Lung (tissue), 12 donors: ENCODE measurements around the gene KIF26A. TPM values are rescaled to one million over a fixed set of nuclear protein-coding genes. Genes with fewer than 3 reads are reported as not detected.

Experiments used
- ATAC-seq: fragments of 200-7000 bp; cut with Tn5 transposase; one replicate; pipeline ENCODE4 v1.9.1; 2020; ENCODE audit warnings: moderate number of reproducible peaks; ENCODE audit not compliant: insufficient read depth, low FRiP score
- DNase-seq, 3 donors: peaks; one replicate each; pipeline ENCODE4 v3.0.0-alpha.2; 2013 to 2017
- H3K27ac ChIP-seq, 2 donors: one replicate each; pipeline ENCODE4 v1.5.1; 2013; ENCODE audit warnings: mild to moderate bottlenecking in 2 of 2, moderate library complexity in 2 of 2, control low read depth in 1 of 2, inconsistent platforms in 1 of 2, low read depth in 1 of 2, low read length in 1 of 2
- H3K27me3 ChIP-seq, 3 donors: one replicate each; pipeline ENCODE4 v1.5.1; 2013; ENCODE audit warnings: low read length in 2 of 3; ENCODE audit not compliant: control insufficient read depth in 3 of 3, insufficient read depth in 3 of 3
- H3K36me3 ChIP-seq, 4 donors: one replicate each; pipeline ENCODE4 v1.5.1; 2013; ENCODE audit warnings: low read length in 4 of 4, mild to moderate bottlenecking in 1 of 4, moderate library complexity in 1 of 4; ENCODE audit not compliant: control insufficient read depth in 4 of 4, insufficient read depth in 4 of 4
- H3K4me1 ChIP-seq, 5 donors: one replicate each; pipeline ENCODE4 v1.5.1; 2013; ENCODE audit warnings: low read length in 5 of 5, mild to moderate bottlenecking in 2 of 5, moderate library complexity in 1 of 5; ENCODE audit not compliant: control insufficient read depth in 5 of 5, insufficient read depth in 5 of 5
- H3K4me3 ChIP-seq: one replicate; pipeline ENCODE4 v1.5.1; 2013; ENCODE audit warnings: mild to moderate bottlenecking, control low read depth, moderate library complexity
- H3K9ac ChIP-seq, 2 donors: one replicate each; pipeline ENCODE4 v1.5.1; 2013; ENCODE audit warnings: low read length in 2 of 2, control low read depth in 1 of 2; ENCODE audit not compliant: insufficient read depth in 1 of 2
- H3K9me3 ChIP-seq, 4 donors: one replicate each; pipeline ENCODE4 v1.5.1; 2013; ENCODE audit warnings: low read length in 3 of 4, mild to moderate bottlenecking in 1 of 4, moderate library complexity in 1 of 4; ENCODE audit not compliant: control insufficient read depth in 4 of 4, insufficient read depth in 3 of 4
- WGBS, 2 donors: extraction: QIAGEN DNeasy Blood & Tissue Kit; methylation state at CpG; one replicate each; pipeline ENCODE4 v1.1.7; 2013; 5-methylcytosine and 5-hydroxymethylcytosine counted together
- polyA plus RNA-seq, 2 donors: library from polyadenylated mRNA; stranded (reverse); fragments of 200-250 nt; gene quantifications; one replicate each; pipeline ENCODE4 v1.2.1, GENCODE V29; 2013
- total RNA-seq, 2 donors: library from RNA; depleted of rRNA in 1 of 2; stranded (reverse); fragments of >200 nt in 1 of 2; gene quantifications; one replicate each; pipeline ENCODE4 v1.2.1, GENCODE V29; 2014 to 2021
- TF ChIP-seq, protein P1 (sequence below): IDR thresholded peaks from 2 replicates; pipeline ENCODE4 v1.5.1; 2012; ENCODE audit warnings: mild to moderate bottlenecking; ENCODE audit errors: control extremely low read depth, extremely low read depth
- donor health status: control.
- donor health status: control.
- donor health status: Bipolar disorder and iron deficiency.
- donor health status: healthy.
- donor health status: DM: yes; HTN: yes; CAD: no.

KIF26A gene
- total and polyA plus RNA-seq, 4 donors, result 2.4 to 11.4 (median 4.5) TPM

DNA sequence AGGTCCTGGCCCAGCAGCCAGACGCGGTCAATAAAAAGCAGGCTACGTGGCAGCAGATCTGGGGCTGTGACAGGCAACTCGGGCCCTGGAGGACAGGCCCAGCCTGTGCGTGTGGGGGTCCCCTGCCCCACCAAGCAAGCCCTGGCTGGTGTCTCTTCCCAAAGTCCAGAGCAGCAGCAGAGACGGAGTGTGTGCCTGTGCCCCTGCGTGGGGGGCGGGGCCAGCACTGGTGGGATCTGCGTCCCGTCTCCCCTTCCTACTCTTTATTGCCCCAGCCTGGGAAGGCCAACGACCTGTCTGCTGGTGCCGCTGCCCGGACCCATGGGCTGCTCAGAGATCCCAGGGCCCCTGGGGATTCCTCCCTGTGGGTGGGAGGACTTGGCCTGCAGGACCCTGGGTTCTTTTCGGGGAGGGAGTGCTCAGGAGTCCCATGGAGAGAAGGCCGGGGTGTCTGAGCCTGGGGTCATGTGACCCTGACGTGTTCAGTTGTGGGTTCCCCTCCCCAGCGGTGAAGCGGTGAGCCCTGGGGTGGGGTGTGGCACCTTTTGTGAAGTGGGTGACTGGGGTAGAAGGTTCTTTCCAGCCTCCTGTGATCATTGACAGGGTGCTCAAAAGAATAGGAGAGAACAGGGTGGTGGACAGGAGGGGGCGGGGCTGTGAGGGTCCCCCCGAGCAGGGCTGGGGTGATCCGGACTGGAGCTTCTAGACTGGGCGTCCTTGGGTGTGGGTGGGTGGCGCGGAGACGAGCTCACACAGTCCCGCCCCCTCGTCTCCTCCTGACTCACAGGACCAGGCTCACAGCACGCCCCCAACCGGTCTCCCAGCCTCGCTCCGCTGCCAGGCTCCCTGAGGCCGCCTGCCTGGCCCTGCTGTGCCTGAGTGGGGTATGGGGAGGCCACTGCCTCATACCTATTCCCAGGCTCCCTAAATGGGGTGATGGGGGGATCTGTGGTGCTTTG lies 30.5 kb upstream of the KIF26A start:
- Histone ChIP-seq H3K27ac (no peak overlapping the region), H3K4me1 (peaks cover 0 to 27% (median 6%) of the 10 kb centered on the region in 5 donors), H3K9ac (no peak overlapping the region), H3K4me3 (no peak overlapping the region), H3K36me3 (no peaks in the 10 kb centered on the region), H3K9me3 (peaks cover 0 to 2% (median 0%) of the 10 kb centered on the region in 4 donors), H3K27me3 (no peaks in the 10 kb centered on the region)
- 71 to 74% methylated on average over 32 of the region's 32 CpGs for WGBS, 2 donors
- TF ChIP-seq, protein P1, sequence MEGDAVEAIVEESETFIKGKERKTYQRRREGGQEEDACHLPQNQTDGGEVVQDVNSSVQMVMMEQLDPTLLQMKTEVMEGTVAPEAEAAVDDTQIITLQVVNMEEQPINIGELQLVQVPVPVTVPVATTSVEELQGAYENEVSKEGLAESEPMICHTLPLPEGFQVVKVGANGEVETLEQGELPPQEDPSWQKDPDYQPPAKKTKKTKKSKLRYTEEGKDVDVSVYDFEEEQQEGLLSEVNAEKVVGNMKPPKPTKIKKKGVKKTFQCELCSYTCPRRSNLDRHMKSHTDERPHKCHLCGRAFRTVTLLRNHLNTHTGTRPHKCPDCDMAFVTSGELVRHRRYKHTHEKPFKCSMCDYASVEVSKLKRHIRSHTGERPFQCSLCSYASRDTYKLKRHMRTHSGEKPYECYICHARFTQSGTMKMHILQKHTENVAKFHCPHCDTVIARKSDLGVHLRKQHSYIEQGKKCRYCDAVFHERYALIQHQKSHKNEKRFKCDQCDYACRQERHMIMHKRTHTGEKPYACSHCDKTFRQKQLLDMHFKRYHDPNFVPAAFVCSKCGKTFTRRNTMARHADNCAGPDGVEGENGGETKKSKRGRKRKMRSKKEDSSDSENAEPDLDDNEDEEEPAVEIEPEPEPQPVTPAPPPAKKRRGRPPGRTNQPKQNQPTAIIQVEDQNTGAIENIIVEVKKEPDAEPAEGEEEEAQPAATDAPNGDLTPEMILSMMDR, result no peak
- ATAC-seq (no peak), DNase-seq (peak in 2 of 3 donors; percentile 33 to 40)

DNA sequence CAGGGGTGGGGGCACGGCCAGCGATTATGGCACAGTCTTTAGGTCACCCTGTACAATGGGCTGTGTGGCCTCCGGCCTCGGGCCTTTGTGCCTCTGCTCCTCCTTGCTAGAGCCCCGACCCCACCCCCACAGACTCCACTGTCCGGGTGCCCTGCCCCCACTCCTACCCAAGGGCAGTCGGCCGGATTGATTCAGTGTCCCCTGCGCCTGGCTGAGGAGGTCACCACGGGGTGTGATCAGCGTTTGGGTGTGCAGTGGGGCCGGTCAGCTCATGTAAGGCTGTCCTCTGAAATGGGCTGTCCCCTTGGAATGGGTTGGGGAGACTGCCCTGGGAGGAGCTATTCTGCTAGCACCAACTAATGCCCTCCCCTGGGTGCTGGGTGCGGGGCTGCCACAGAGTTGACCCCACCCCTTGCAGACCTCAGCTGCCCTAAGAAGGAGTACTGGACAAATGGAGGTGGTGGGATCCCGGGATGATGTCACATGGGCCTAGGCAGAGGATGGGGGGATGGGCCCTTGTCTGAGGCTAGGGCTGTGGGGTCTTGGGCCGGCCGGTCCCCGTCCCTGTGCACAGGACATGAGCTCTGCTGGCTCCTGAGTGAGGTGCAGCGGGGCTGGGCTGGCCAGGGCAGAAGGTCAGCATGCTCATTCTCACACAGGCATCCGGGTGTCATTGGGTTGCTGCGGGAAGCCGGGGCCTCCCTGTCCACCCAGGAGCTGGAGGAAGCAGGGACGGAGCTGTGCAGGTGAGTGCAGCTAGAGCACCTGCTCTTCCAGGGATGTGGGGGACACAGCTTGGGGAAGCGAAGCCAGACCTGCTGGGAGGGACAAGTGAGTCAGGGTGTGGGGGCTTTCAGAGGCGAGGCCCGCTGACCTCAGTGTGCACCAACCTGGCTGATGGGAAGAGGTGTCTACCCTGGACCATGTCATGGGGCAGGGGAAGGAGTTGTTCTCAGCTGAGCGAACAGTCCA lies 29.5 kb upstream of the KIF26A start:
- Histone ChIP-seq H3K4me3 (no peak overlapping the region), H3K4me1 (peaks cover 0 to 20% (median 2%) of the 10 kb centered on the region in 5 donors), H3K9ac (no peak overlapping the region), H3K27ac (no peak overlapping the region), H3K27me3 (no peaks in the 10 kb centered on the region), H3K9me3 (no peaks in the 10 kb centered on the region), H3K36me3 (no peaks in the 10 kb centered on the region)
- 50 to 64% methylated on average over 26 of the region's 26 CpGs for WGBS, 2 donors
- ATAC-seq (no peak), DNase-seq (no peak)
- TF ChIP-seq, protein P1, result no peak

DNA sequence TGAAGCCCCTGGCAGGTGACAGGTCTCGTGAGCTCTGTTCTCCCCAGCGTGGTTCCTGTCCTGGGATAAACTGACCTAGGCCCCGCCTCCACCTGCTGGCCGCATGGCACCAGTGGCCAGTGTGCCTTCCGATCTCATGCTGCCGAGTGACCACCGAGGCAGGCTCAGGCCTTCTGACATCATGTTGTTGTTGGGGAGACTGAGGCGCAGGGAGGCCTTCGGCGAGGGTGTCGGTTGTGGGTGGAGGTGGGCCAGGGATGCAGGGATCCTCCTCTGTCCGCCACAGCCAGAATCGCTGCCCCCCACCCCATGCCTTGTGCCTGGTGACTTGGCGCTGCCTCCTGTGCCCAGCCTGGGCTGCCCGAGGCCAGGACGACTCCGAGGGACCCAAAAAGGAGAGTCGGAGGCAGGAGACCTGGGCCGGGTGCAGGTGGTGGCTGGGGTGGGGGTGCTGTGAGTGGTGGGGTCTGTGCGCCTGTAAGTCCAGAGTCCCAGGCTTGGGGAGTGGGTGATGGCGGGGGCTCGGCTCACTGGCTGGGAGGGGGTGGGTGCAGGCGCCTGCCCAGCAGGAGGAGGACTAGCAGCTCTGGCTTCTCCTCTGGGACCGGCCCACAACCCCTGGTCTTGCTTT lies 28.5 kb upstream of the KIF26A start:
- Histone ChIP-seq H3K27ac (no peak overlapping the region), H3K4me3 (no peak overlapping the region), H3K4me1 (peaks cover 0 to 14% (median 0%) of the 10 kb centered on the region in 5 donors), H3K27me3 (no peaks in the 10 kb centered on the region), H3K9me3 (no peaks in the 10 kb centered on the region), H3K9ac (no peak overlapping the region), H3K36me3 (no peaks in the 10 kb centered on the region)
- 84 to 91% methylated on average over 24 of the region's 24 CpGs for WGBS, 2 donors
- ATAC-seq (no peak), DNase-seq (peak in 1 of 3 donors; percentile 11)
- TF ChIP-seq, protein P1, result no peak
